ENCODE data around the gene SLC35E4.
"Not testable (repeated sequence)": the region's sequence is repeated elsewhere in the genome, so short reads cannot be mapped to it uniquely, and the experiment has no call there.

SLC35E4 gene

DNA sequence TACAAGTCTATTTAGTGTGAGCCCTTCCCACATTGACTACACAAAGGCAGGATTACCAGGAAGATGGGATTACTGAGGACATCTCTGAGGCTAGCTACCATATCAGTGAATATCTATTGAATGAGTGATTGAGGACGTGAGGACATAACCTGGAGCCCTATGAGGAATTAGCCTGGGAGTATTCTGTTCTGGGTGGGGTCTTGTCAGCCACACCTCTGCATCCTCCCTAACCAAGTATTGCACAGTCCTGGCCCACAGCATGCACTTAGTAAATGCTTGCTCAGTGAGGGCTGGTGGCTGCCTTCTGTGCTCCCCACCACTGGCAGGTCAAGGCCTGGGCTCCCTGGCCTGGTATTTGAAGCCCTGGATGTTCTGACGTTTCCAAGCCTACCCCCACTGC is 17.3 kb downstream of the SLC35E4 start:
- DNase-seq: no peak

DNA sequence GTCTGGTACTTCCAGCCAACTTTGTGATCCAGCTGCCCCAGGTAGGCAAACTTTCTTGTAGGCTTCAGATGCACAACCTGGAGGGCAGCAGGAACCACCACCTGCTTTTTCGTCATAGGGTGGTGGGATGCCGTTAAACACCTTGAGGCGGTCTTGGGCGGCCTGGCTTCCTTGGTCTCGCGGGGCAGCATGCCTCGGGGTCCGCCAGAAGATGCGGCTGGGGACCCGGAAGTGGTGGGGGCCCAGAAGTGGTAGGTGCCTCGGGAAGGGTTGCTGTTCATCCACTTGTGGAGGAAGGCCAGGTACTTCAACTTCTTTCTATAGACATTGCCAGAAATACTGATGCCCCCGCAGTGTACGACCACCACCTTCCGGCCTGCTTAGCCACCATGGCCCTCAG is 18.8 kb downstream of the SLC35E4 start:
- no peak for DNase-seq

DNA sequence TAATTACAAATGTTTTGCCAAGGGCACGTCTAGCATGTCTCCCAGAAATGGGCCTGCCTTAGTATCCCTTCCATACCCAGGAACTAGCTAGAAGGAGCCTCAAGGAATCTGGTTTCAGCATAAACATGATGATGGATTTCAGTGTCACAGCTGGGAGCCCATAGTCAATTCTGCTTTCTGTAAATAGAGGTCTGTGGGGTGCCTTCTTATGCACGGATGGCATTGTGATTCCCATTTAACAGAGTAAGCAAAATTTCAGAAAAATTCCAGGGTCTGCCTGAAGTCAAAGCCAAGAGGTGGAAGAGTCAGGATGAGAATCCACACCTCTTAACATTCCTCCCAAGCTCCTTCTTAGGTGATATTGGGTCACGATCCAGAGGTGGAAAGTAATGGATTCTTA is 20.0 kb downstream of the SLC35E4 start:
- DNase-seq: no peak

- DNase-seq: peak; percentile 74
These were observed 26.5 kb downstream of the SLC35E4 start for GRCh38 chr22:30662040-30662439.

DNA sequence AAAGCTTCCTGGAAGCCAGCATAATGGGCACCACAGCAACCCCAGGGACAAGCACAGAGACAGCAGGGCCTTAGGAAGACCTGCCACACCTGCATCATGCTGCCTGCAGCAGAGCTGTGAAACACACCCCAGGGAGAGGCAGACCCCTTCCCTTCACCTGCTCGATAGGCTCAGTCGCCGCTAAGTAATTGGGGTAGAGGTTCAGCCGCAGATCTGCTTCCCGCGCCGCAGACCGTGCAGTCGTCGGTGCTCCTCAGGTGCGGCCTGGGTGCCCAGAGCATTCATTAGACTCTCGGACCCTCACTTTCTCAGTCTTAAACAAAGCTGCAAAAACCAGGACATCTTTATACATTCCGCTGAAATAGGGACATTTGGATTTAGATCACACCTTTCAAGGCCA is 29.2 kb downstream of the SLC35E4 start:
- no peak for DNase-seq

GRCh38 chr22:30665266-30665665 is 29.7 kb downstream of the SLC35E4 start:
- DNase-seq: no peak

GRCh38 chr22:30665786-30666185 is 30.2 kb downstream of the SLC35E4 start:
- DNase-seq: no peak

DNA sequence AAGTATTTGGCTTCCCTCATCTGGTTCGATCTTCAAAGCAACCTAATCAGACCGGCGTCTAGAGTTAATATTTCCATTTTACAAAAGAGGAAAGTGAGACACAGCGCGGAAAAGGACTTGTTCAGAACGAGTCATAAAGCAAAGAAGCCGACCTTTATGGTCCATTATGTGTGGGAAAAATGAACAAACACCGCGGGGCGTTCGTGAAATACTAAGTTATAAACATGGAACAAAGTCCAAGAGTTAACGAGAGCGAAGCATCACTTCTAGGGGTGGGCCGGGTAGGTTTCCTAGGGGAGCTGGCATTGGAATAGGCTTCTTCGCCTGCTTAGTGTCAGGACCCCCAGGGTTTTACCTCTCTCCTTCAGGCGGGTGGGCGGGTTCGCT is 31.5 kb downstream of the SLC35E4 start:
- DNase-seq: no peak

GRCh38 chr22:30667494-30668385 is 32.2 kb downstream of the SLC35E4 start, which contains the start of gene DUSP18:
TSS of gene DUSP18 (minus strand) at chr22:30667875. CDS start at chr22:30664003, 3,872 bp downstream.
- peak; percentile 81 for DNase-seq

GRCh38 chr22:30668386-30668710 is 32.8 kb downstream of the SLC35E4 start:
- DNase-seq: no peak

DNA sequence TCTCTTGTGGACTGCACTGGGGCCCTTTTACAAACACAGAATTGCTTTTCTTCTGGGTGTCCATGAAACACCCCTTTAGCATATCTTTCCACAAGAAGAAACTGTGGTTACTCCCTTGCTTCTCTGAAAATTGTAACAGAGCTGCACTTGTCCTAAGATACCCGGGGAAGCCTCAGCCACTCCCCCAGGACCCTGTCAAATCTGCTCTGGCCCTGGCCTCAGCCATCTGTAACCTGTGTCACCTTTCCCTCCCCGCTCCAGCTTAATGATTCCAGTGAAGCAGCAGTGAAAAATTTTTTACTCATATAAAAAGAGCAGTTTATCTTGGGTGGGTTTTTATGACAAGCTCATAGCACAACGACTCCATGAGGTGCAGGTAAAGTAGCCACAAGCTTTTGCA is 35.5 kb downstream of the SLC35E4 start:
- DNase-seq: no peak

GRCh38 chr22:30673136-30673535 is 37.6 kb downstream of the SLC35E4 start:
- no peak for DNase-seq

DNA sequence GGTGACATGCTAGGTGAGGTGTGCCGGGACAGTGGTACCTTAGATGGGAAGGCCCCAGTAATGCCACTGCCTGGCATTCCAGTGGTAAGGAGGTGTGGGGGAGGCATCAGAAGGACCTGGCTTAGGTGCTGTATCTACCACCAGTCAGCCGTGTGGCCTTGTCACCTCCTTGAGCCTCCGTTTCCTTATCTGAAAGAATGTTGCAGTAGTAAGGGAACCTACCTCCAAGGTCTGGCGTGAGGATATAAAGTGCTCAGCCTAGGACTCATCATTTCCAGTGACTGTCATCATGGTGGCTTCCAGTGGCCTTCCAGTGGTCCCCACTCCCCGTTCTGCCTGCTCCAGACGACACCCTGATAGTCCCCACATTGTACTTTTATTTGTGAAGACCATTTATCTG is 38.9 kb downstream of the SLC35E4 start:
- no peak for DNase-seq

- DNase-seq: peak; percentile 55
These were observed 39.9 kb downstream of the SLC35E4 start for GRCh38 chr22:30675436-30675835.

GRCh38 chr22:30676565-30676964 is 41.0 kb downstream of the SLC35E4 start:
- DNase-seq: not testable (repeated sequence)

- DNase-seq: not testable (repeated sequence)
These were observed 44.5 kb downstream of the SLC35E4 start for GRCh38 chr22:30679895-30680690.

DNA sequence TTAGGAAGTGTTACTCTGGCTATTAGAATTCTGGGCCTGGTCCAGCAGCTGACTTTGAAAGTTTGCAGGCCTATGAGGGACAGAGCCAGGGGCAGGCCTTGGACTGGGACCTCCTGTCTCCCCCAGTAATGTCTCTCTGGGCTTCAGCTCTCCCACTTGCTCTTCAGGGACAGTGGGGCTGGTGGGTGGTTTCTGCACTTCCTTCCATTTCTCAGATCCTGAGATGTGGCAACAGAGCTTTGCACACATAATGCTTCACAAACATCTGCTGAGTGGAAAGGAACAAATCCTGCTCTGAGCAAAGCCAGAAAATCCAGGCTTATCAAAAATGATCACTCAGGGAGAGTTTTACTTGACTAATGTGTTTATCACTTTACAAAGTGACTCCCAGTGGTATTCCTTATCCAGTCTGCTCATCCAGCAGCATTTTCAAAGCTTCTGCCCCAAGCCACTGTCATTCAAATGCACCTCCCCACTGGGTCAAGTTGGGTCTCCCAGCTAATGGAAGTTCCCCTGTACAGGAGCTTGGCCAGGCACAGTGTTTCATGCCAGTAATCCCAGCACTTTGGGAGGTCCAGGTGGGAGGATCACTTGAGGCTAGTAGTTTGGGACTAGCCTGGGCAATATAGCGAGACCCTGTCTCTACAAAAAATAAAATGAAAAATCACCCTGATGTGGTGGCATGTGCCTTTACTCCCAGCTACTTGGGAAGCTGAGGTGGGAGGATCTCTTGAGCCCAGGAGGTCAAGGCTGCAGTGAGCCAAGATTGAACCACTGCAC is 45.6 kb downstream of the SLC35E4 start:
- DNase-seq: no peak

DNA sequence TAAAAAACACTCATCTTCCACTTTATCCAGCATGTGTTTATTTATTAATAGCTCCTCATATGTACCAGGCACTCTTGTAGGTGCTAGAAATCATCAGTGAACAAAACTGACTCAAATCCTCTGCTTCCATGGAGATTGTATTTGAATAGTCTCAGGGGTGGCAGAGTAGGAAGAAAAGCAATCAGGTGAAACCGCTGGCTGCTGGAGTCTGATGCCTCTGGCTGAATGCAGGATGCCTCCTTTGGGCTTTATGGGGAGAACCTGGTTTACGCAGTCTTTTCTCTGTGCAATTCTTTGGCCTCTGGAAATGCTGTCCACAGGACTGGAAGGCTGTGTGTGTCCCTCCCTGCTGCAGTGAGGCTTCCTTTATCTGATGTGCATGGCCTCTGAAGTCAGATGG is 46.2 kb downstream of the SLC35E4 start:
- DNase-seq: no peak

DNA sequence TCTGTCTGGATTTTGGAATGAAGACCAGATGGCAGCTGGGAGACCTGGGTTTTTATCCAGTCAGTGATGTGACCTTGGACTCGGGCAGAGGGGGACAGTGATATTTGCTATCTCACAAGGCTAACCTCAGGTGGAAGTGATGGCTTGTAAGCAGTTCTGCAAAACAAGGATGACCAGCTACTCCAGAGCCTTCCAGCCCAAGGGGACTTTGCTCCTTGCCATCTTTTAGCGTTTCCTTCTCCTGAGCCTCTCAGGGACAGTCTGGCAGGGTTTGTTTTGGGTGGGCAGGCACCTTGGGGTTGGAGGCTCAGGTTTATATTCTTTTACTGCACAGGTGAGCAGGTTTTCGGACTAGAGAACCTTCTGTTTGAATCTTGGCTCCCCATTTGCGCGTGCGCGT is 49.6 kb downstream of the SLC35E4 start:
- DNase-seq: no peak

DNA sequence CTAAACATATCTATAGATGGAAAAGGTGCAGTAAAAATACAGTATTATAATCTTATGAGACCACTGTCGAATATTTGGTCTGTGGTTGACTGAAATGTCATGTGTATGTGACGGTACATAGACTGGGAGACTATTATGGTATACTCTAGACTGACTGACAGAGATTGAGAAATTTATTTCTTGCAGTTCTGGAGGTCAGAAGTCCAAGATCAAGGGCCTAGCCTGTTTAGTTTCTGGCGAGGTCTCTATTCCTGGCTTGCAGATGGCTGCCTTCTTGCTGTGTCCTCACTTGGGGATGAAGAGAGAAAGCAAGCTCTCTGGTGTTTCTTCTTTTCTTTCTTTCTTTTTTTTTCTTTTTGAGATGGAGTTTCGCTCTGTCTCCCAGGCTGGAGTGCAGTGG is 51.8 kb downstream of the SLC35E4 start:
- no peak for DNase-seq

DNA sequence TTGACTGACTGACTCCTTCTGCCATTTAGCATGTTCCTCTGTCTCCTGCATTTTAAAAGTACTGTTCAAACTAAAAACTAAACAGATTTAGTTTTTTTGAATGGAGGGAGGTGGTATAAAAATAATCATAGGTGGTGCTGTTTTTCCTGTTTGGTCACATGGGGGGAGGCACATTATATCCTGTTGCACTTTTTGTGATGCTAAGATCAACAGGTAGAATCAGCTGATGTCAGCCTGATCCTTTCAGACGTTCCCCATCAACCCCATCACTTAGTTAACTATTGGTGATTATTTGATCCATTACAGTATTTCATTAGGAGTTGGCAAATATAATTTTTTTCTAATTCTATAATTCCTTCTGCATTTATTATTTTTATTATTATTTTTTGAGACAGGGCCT is 54.0 kb downstream of the SLC35E4 start:
- no peak for DNase-seq

- no peak for DNase-seq
These were observed 55.6 kb downstream of the SLC35E4 start for GRCh38 chr22:30691204-30691603.

GRCh38 chr22:30694171-30694639 is 58.6 kb downstream of the SLC35E4 start:
- DNase-seq: peak; percentile 32
